ENCODE measurements around the gene RPS4Y2. TPM values are rescaled to one million over a fixed set of nuclear protein-coding genes. Genes with fewer than 3 reads are reported as not detected.

Gene RPS4Y2
- total RNA-seq, 1 donor from 2014 or later, result not detected

GRCh38 chrY:20817067-20817466 lies 61.2 kb downstream of the RPS4Y2 start:
- no peak for ATAC-seq
- no peak for DNase-seq (ENCODE audit: low spot score)

Other genes starting within 250 kb of the RPS4Y2 start
- 14.6 TPM for gene EIF1AY, start 180.3 kb upstream of the RPS4Y2 start, total RNA-seq

Measured in left lobe of liver (tissue), 2 donors.